ENCODE measurements around the gene SPRY4. TPM values are rescaled to one million over a fixed set of nuclear protein-coding genes. Genes with fewer than 3 reads are reported as not detected.
A peak's percentile ranks its signal among the peaks of the same experiment; 100 is the strongest.

The SPRY4 gene
- total and polyA plus RNA-seq, 2 of the 13 experiments (the other 11 are each of a cell fraction or from before 2014, with no cell fraction given), result 8.9 to 17.8 TPM

DNA sequence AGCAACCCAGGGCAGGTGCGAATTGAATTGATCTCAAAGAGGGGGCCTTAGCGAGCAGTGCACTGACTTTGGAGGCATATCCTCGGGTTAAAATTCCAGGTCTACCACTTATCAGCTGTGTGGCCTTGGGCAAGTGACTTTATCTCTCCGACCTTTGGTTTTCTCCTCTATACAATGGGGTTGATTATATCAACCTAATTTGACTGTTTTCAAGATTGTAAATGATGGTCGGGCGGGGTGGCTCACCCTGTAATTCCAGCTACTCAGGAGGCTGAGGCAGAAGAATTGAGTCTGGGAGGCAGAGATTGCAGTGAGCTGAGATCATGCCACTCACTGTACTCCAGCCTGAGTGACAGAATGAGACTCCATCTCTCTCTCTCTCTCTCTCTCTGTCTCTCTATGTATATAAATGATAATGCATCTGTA is 18.7 kb downstream of the SPRY4 start (continued):
- no peak for TF ChIP-seq SIX1 (CRISPR knock-in tag; IDR thresholded peaks at IDR 0.05; ENCODE audit: borderline replicate concordance)
- no peak for TF ChIP-seq ATRX (CRISPR knock-in tag; IDR thresholded peaks at IDR 0.05; ENCODE audit: borderline replicate concordance)
- no peak for TF ChIP-seq FOXC1 (CRISPR knock-in tag; IDR thresholded peaks at IDR 0.05; ENCODE audit: borderline replicate concordance)
- TF ChIP-seq KDM6A (CRISPR knock-in tag; IDR thresholded peaks at IDR 0.05; ENCODE audit: low read depth), result no peak
- TF ChIP-seq, protein P1, sequence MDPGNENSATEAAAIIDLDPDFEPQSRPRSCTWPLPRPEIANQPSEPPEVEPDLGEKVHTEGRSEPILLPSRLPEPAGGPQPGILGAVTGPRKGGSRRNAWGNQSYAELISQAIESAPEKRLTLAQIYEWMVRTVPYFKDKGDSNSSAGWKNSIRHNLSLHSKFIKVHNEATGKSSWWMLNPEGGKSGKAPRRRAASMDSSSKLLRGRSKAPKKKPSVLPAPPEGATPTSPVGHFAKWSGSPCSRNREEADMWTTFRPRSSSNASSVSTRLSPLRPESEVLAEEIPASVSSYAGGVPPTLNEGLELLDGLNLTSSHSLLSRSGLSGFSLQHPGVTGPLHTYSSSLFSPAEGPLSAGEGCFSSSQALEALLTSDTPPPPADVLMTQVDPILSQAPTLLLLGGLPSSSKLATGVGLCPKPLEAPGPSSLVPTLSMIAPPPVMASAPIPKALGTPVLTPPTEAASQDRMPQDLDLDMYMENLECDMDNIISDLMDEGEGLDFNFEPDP (CRISPR knock-in tag; conservative IDR thresholded peaks at IDR 0.05), result no peak
- TF ChIP-seq FOXK1 (CRISPR knock-in tag; IDR thresholded peaks at IDR 0.05; ENCODE audit: borderline replicate concordance, low read depth), result no peak
- no peak for TF ChIP-seq SRSF1 (optimal IDR thresholded peaks at IDR 0.05; ENCODE audit: low read depth, low read length)
- TF ChIP-seq XBP1 (CRISPR knock-in tag; IDR thresholded peaks at IDR 0.05), result no peak
- TF ChIP-seq, protein P2, sequence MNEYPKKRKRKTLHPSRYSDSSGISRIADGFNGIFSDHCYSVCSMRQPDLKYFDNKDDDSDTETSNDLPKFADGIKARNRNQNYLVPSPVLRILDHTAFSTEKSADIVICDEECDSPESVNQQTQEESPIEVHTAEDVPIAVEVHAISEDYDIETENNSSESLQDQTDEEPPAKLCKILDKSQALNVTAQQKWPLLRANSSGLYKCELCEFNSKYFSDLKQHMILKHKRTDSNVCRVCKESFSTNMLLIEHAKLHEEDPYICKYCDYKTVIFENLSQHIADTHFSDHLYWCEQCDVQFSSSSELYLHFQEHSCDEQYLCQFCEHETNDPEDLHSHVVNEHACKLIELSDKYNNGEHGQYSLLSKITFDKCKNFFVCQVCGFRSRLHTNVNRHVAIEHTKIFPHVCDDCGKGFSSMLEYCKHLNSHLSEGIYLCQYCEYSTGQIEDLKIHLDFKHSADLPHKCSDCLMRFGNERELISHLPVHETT (CRISPR knock-in tag; conservative IDR thresholded peaks at IDR 0.05), result no peak
- no peak for TF ChIP-seq NAIF1 (CRISPR knock-in tag; IDR thresholded peaks at IDR 0.05; ENCODE audit: borderline replicate concordance)
- no peak for TF ChIP-seq ZNF891 (CRISPR knock-in tag; IDR thresholded peaks at IDR 0.05)
- no peak for TF ChIP-seq SETDB1 (CRISPR knock-in tag; IDR thresholded peaks at IDR 0.05; ENCODE audit: borderline replicate concordance)
- TF ChIP-seq ZFX (CRISPR knock-in tag; IDR thresholded peaks at IDR 0.05; ENCODE audit: low read depth), result no peak
- no peak for TF ChIP-seq ATF7-NPFF (CRISPR knock-in tag; IDR thresholded peaks at IDR 0.05; ENCODE audit: low read depth)
- TF ChIP-seq SOX13 (IDR thresholded peaks at IDR 0.05), result no peak
- TF ChIP-seq SOX13 (CRISPR knock-in tag; conservative IDR thresholded peaks at IDR 0.05 in 1 of 2, IDR thresholded peaks at IDR 0.05 in 1 of 2), result peak in 1 of 2 experiments; percentile 79; a peak in 2 of 4 replicates
- TF ChIP-seq, protein P3, sequence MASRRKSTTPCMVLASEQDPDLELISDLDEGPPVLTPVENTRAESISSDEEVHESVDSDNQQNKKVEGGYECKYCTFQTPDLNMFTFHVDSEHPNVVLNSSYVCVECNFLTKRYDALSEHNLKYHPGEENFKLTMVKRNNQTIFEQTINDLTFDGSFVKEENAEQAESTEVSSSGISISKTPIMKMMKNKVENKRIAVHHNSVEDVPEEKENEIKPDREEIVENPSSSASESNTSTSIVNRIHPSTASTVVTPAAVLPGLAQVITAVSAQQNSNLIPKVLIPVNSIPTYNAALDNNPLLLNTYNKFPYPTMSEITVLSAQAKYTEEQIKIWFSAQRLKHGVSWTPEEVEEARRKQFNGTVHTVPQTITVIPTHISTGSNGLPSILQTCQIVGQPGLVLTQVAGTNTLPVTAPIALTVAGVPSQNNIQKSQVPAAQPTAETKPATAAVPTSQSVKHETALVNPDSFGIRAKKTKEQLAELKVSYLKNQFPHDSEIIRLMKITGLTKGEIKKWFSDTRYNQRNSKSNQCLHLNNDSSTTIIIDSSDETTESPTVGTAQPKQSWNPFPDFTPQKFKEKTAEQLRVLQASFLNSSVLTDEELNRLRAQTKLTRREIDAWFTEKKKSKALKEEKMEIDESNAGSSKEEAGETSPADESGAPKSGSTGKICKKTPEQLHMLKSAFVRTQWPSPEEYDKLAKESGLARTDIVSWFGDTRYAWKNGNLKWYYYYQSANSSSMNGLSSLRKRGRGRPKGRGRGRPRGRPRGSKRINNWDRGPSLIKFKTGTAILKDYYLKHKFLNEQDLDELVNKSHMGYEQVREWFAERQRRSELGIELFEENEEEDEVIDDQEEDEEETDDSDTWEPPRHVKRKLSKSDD (CRISPR knock-in tag; IDR thresholded peaks at IDR 0.05; ENCODE audit: low read depth), result no peak
- no peak for TF ChIP-seq NKX3-1 (CRISPR knock-in tag; IDR thresholded peaks at IDR 0.05)
- TF ChIP-seq HES4 (CRISPR knock-in tag; IDR thresholded peaks at IDR 0.05; ENCODE audit: borderline replicate concordance), result no peak
- no peak for TF ChIP-seq ZNF776 (CRISPR knock-in tag; IDR thresholded peaks at IDR 0.05)
- TF ChIP-seq FOSL1 (CRISPR knock-in tag; IDR thresholded peaks at IDR 0.05; ENCODE audit: borderline replicate concordance), result no peak
- TF ChIP-seq EZH2 (conservative IDR thresholded peaks at IDR 0.05; ENCODE audit: low read depth, low read length), result no peak
- TF ChIP-seq CHD4 (IDR thresholded peaks at IDR 0.05; ENCODE audit: borderline replicate concordance, low read length), result no peak
- no peak for TF ChIP-seq ARNTL (CRISPR knock-in tag; IDR thresholded peaks at IDR 0.05)
- TF ChIP-seq EHMT2 (IDR thresholded peaks at IDR 0.05; ENCODE audit: borderline replicate concordance, low read depth, low read length), result no peak
- peak; percentile 65 for TF ChIP-seq GATA4 (IDR thresholded peaks at IDR 0.05; ENCODE audit: borderline replicate concordance, low read depth)
- TF ChIP-seq KDM2A (CRISPR knock-in tag; IDR thresholded peaks at IDR 0.05; ENCODE audit: borderline replicate concordance, low read depth), result no peak
- no peak for TF ChIP-seq POLR2A (IDR thresholded peaks at IDR 0.05; ENCODE audit: insufficient read depth in 1 of 2, low read depth in 2 of 2, low read length in 2 of 2)

Measured in HepG2 (cell line).